Lower leg skin (tissue), 4 donors: ENCODE data around the gene ATP5MK. TPM values are rescaled to one million over a fixed set of nuclear protein-coding genes. Genes with fewer than 3 reads are reported as not detected.
A peak's percentile ranks its signal among the peaks of the same experiment; 100 is the strongest.

Experiments used
- DNase-seq, 2 donors: peaks; one replicate each; pipeline ENCODE4 v3.0.0-alpha.2; 2019; ENCODE audit warnings: low spot score in 2 of 2
- H3K4me3 ChIP-seq: fragments of 200-600 bp; sonication (generic); 2 replicates; pipeline ENCODE4 v1.5.1; 2017; ENCODE audit warnings: mild to moderate bottlenecking, low read depth; ENCODE audit not compliant: poor library complexity, severe bottlenecking
- POLR2A ChIP-seq, 2 donors: fragments of 450-650 bp; IDR thresholded peaks; one replicate each; pipeline ENCODE4 v1.6.1; 2016 to 2017; ENCODE audit warnings: antibody characterized with exemption in 2 of 2, mild to moderate bottlenecking in 1 of 2, moderate library complexity in 1 of 2
- WGBS, 2 donors: methylation state at CpG; one replicate each; pipeline ENCODE4 v1.1.5; 2018; 5-methylcytosine and 5-hydroxymethylcytosine counted together
- intact Hi-C: fragments of 100-400 bp; cut with DNase I; formaldehyde crosslinking; loops from one replicate; pipeline ENCODE4 v1.15.0; 2023; ENCODE audit warnings: low total_unique reads
- total RNA-seq, 4 donors: library from RNA; depleted of rRNA; stranded (reverse); fragments of >200 nt; gene quantifications; one replicate each; pipeline ENCODE4 v1.1.0, GENCODE V29; 2016
- TF ChIP-seq, protein P1 (sequence below), 3 donors: fragments of 450-650 bp; IDR thresholded peaks; one replicate each; pipeline ENCODE4 v1.5.1; 2016; ENCODE audit warnings: antibody characterized with exemption in 3 of 3, mild to moderate bottlenecking in 3 of 3, moderate library complexity in 2 of 3

The ATP5MK gene
- 100 to 1,000 TPM in 3 of 4 donors, 10 to 100 TPM in 1; 56.0 to 222 (median 152) TPM for total RNA-seq

- 1% methylated on average over 56 of the region's 56 CpGs for WGBS, 2 donors
- DNase-seq, result peak; percentile 98 to 99
- H3K4me3 ChIP-seq, result peak within 1 kb of the TSS; percentile 93
- intact Hi-C loops, result no loop called here
- TF ChIP-seq, protein P1, sequence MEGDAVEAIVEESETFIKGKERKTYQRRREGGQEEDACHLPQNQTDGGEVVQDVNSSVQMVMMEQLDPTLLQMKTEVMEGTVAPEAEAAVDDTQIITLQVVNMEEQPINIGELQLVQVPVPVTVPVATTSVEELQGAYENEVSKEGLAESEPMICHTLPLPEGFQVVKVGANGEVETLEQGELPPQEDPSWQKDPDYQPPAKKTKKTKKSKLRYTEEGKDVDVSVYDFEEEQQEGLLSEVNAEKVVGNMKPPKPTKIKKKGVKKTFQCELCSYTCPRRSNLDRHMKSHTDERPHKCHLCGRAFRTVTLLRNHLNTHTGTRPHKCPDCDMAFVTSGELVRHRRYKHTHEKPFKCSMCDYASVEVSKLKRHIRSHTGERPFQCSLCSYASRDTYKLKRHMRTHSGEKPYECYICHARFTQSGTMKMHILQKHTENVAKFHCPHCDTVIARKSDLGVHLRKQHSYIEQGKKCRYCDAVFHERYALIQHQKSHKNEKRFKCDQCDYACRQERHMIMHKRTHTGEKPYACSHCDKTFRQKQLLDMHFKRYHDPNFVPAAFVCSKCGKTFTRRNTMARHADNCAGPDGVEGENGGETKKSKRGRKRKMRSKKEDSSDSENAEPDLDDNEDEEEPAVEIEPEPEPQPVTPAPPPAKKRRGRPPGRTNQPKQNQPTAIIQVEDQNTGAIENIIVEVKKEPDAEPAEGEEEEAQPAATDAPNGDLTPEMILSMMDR (IDR thresholded peaks at IDR 0.05), result no peak
- no peak for TF ChIP-seq POLR2A (IDR thresholded peaks at IDR 0.05)
These were observed at the start of gene ATP5MK, which contains the start of gene PDCD11 for GRCh38 chr10:103396067-103396788. ATP5MK (minus strand) TSS chr10:103396475; CDS start chr10:103392457, 4,018 bp downstream. PDCD11 (plus strand) TSS chr10:103396626; CDS start chr10:103398427, 1,801 bp downstream.

- WGBS, 2 donors, result 76 to 82% methylated on average over 9 of the region's 9 CpGs
- no peak overlapping the region for H3K4me3 ChIP-seq
- intact Hi-C loops, result no loop called here
These were observed 49.1 kb upstream of the ATP5MK start for GRCh38 chr10:103445366-103445765.

DNA sequence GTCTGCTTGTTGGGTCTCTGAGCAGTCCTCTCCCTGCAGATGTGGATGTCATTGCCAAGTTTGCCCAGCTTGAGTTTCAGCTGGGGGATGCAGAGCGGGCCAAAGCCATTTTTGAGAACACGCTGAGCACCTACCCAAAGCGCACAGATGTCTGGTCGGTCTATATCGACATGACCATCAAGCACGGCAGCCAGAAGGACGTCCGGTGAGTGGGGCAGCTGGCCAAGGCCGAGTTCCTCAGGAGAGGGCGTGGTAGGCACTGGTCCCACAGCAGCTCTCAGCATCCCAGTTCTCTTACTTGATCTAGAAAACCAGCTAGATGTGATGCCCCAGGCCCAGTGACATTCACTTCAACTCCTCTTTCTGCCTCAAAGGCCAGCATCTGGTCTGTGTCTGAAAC lies 48.2 kb upstream of the ATP5MK start:
- no peak overlapping the region for H3K4me3 ChIP-seq
- intact Hi-C loops, result no loop called here
- DNase-seq, result no peak
- TF ChIP-seq, protein P1 (IDR thresholded peaks at IDR 0.05), result no peak
- no peak for TF ChIP-seq POLR2A (IDR thresholded peaks at IDR 0.05)
- 49 to 74% methylated on average over 7 to 9 of the region's 10 CpGs for WGBS, 2 donors

More at GRCh38 chr10:103445366-103445765, 49.1 kb upstream of the ATP5MK start:
- TF ChIP-seq POLR2A (IDR thresholded peaks at IDR 0.05), result no peak
- TF ChIP-seq, protein P1 (IDR thresholded peaks at IDR 0.05), result no peak
- DNase-seq, result no peak

- H3K4me3 ChIP-seq, result no peak overlapping the region
- DNase-seq, result no peak
- no peak for TF ChIP-seq POLR2A (IDR thresholded peaks at IDR 0.05)
- TF ChIP-seq, protein P1 (IDR thresholded peaks at IDR 0.05), result no peak
- intact Hi-C loops, result no loop called here
- 79 to 81% methylated on average over 22 to 23 of the region's 23 CpGs for WGBS, 2 donors
These were observed 47.4 kb upstream of the ATP5MK start for GRCh38 chr10:103443475-103444185.

GRCh38 chr10:103442031-103442461 lies 45.8 kb upstream of the ATP5MK start:
- TF ChIP-seq POLR2A (IDR thresholded peaks at IDR 0.05), result no peak
- TF ChIP-seq, protein P1 (IDR thresholded peaks at IDR 0.05), result no peak
- H3K4me3 ChIP-seq, result no peak overlapping the region
- intact Hi-C loops, result no loop called here
- DNase-seq, result peak in 1 of 2 donors; percentile 32
- 67 to 71% methylated on average over 13 of the region's 13 CpGs for WGBS, 2 donors
